Caki2 (cell line): ENCODE results near the gene GPR3. TPM values are rescaled to one million over a fixed set of nuclear protein-coding genes. Genes with fewer than 3 reads are reported as not detected.
"Not testable (repeated sequence)": the region's sequence is repeated elsewhere in the genome, so short reads cannot be mapped to it uniquely, and the experiment has no call there.

ENCODE experiments used
- DNase-seq: peaks from one replicate; pipeline ENCODE4 v3.0.0-alpha.2; 2015; ENCODE audit warnings: low read depth
- in situ Hi-C: cut with HindIII; loops from 2 replicates; pipeline ENCODE4 v1.10.0; 2016; ENCODE audit warnings: low sequenced_read_pairs, low pct_unique_long_range_greater_than_20kb, mixed read lengths
- total RNA-seq: library from RNA; depleted of rRNA; stranded (reverse); fragments of >200 nt; shearing (Covaris generic); gene quantifications from 2 replicates; pipeline ENCODE4 v1.2.3, GENCODE V29; 2014; ENCODE audit warnings: low replicate concordance

The GPR3 gene
- total RNA-seq, 1 experiment from 2014 or later: 1.7 TPM

DNA sequence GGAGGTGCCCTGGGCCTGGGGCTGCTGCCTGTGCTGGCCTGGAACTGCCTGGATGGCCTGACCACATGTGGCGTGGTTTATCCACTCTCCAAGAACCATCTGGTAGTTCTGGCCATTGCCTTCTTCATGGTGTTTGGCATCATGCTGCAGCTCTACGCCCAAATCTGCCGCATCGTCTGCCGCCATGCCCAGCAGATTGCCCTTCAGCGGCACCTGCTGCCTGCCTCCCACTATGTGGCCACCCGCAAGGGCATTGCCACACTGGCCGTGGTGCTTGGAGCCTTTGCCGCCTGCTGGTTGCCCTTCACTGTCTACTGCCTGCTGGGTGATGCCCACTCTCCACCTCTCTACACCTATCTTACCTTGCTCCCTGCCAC lies 1.8 kb downstream of the GPR3 start:
- DNase-seq: no peak
- in situ Hi-C loops: no loop called here

GRCh38 chr1:27394925-27395324 lies 2.5 kb downstream of the GPR3 start:
- DNase-seq: no peak
- in situ Hi-C loops: no loop called here

- in situ Hi-C loops: no loop called here
- DNase-seq: peak; percentile 53
Observed at GRCh38 chr1:27395441-27396195, 3.2 kb downstream of the GPR3 start.

DNA sequence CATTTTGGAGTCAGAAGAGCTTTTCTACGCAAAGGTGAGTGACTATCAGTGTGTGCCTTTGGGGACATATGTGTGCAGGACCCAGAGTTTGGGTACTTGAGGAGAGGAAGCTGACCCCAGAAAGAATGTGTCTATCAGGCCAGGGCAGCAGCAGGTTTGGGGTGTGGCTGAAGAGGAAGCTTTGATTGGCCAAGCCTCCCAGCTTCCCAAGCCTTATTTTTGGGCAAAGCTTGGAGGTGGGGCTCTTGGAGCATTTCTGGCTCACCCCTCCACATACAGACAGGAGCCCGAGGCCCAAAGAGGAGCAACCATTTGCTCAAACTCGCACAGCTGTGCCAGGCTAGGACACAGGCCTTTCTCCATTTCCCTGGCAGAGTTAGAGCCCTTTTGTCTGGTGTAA lies 4.7 kb downstream of the GPR3 start:
- in situ Hi-C loops: no loop called here
- no peak for DNase-seq

GRCh38 chr1:27397749-27398148 lies 5.3 kb downstream of the GPR3 start:
- no peak for DNase-seq
- in situ Hi-C loops: no loop called here

DNA sequence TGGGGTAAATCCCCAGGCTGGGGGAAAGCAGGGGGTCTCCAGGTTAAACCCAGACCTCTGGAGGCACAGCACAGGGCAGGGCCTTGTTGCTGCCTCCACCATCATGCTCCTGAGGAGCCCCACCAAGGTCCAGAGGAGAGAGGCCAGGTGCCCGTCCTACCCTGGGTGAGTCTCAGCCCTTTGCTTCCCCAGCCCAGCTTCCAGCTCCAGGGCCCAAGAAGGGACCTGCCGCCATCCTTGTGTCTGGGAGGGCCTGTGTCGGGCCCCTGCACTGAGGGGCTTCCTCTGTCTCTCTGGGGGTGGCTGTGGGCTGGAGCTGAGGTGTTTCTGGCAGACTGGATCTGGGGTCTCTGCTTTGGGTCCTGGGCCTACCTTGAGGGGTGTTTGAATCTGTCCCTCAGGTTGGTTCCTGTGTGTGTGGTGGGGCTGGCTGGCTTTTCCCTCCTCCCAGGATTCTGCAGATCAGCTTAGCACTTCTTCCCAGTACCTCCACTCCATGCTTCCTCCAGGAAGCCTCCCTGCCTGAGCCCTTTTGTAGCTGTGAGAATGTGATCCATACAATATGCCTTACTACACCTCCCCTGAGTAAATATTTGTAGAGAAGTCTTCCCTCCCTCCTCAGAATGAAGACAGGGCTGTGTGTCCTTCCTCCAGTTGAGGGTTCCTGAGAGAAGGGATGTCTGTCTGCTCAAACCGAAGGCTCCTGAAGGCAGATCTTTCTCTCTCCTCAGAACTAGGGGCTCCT lies 6.2 kb downstream of the GPR3 start:
- in situ Hi-C loops: no loop called here
- DNase-seq: no peak

DNA sequence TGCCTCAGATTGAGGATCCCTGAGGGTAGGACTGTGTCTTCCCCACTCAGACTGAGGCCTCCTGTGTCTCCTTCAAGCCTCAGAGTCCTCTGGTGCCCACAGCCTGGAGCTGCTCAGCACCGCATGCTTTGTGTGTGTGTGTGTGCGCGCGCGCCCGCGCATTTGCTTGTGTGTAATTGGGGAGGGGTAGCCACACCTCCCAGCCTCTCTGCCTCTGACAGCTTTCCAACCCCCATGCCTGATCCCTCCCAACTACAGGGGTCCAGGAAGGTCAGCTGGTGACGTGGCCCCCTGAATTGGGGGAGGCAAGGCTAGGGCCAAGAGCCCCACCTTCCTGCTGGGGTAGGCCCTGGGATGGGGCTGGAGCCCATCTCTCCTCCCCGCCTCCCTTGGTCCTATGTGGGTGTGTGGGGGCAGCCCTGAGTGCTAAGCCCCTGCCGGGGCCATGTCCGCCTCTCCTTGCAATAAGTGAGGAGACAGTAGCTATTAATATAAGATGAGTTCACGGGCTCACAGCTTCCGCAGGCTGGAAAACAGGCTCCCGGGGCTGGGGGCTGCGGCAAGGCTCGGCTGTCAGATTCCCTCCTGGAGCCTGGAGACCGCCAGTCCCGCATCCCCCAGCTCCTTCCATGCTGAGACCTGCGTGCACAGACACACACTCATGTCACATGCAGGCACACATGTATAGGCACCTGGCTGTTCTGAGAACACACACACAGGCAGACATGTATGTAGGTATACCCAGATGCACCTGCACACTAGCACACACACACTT lies 7.0 kb downstream of the GPR3 start:
- no peak for DNase-seq
- in situ Hi-C loops: no loop called here

GRCh38 chr1:27400082-27400962 lies 7.9 kb downstream of the GPR3 start:
- in situ Hi-C loops: no loop called here
- DNase-seq: no peak

DNA sequence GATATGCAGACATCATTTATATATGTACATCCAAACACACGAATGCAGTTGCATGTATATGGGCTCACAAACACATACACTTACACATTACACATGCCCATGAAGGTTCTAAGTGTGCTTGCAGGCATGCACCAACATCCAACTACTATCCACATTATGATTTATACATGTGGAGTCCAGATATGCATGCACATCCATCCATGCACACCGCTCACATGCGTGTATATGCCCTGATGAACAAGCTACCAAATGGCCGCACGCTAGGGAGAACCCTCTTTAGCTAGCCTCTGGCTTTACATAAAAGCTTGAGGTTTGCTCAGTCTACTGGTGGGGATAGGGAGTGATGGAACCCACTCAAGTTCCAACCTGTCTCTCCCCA lies 8.5 kb downstream of the GPR3 start:
- in situ Hi-C loops: no loop called here
- DNase-seq: no peak

GRCh38 chr1:27402349-27402754 lies 9.9 kb downstream of the GPR3 start:
- in situ Hi-C loops: no loop called here
- peak; percentile 39 for DNase-seq

DNA sequence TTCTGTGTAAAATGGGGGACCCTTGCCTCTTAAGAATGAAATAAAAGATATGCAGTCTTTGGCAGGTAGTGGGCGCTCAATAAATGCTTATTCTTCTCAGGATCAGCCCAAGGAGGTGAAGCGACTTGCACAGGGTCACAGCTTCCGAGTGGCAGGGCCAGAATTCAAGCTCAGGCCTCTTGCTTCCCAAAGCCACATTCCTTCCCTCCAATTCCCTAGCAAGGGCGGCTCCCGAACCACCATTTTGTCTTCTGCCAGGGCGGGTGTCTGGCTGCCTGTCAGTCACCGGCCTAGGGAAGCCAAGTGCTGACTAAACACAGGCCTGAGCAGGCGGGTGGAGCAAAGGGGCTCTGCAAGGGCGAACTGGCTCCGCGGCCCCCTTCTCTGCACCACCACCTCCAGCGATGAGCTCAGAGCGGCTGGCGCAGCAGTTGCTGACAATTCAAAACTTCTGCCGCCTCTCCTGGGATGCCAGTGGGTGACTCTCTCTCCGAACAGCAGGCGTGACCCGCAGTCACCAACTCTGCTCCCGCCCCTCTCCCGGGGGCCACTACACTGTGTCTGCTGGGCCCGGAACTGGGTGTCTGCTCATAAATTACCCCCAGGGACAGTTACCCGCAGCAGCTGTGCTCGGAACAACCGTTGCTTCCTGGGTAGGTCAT lies 10.8 kb downstream of the GPR3 start:
- no peak for DNase-seq

DNA sequence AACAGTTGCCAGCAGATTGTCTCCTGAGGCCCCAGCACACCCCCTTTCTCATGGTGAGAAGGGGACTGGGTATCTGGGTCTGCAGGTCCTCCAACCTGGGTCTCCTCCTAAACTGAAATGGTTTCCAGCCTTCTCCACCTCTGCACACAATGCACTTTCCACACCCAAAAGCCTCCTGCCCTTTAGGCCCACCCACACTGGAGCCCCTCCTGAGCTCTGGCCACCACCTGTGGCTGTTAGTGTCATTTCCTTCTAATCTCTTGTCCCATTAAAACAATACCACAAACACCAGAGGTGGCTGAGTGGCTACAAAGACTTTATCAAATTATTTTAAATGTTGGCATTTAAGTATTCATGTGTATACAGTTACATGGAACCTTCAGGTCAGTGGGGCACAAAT lies 11.5 kb downstream of the GPR3 start:
- DNase-seq: no peak
- in situ Hi-C loops: no loop called here

More for the DNA sequence above, 10.8 kb downstream of the GPR3 start:
- in situ Hi-C loops: no loop called here

- in situ Hi-C loops: no loop called here
- DNase-seq: no peak
Observed at GRCh38 chr1:27405074-27405473, 12.7 kb downstream of the GPR3 start.

DNA sequence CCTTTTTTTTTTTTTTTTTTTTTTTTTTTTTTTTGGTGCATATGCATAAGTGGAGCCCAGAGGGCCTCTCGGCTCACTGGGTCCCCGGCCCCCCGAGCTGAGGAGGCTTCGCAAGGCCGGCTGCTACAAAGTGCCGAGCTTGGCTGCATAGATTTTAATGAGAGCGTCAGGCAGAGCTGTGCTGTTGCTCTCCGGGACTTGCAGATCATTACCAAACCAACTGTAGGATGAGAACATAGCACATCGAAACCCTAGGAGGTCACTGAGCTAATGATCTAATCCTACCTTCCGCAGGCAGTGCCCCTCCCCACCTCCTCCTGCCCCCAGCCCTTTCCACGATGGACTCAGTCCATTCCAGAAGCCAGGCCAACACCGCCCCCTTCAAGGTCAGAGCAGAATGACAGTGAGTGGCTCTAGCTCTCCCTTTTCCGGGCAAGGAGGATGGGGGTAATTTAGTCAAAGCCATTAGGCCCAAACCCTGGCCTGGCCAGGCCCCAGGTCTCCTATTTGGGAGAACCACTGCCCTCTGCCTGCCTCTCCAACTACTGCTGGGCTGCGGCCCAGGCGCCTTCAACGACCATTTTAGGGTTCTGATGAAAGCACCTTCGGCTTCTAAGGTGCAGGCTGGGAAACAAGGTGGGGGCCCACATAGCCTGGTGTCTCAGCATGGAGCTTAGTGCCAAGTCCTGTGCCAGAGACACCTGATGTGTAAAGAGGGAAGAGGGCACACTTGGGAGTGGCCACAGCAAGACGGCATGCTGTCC lies 13.4 kb downstream of the GPR3 start:
- in situ Hi-C loops, DNase-seq: not testable (repeated sequence)

GRCh38 chr1:27406362-27406680 lies 13.9 kb downstream of the GPR3 start:
- in situ Hi-C loops: no loop called here
- DNase-seq: no peak

DNA sequence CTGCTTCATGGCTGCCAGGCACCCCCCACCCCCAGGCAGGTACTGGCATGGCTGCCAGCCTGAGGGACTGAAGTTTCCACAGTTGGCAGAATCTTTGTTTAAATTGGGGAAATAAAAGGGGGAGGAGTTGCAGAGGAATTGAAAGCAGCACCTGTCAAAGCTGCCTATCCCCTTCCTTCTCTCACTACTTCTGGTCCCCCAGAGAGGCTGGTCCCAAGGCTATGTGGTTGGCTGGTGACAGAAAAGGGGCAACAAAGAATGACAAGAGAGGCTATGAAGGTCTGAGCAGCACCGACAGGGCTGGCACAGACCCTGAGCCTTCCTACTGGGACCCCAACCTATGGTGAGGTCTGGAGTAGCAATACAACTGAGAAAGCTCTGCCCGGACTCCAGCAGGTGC lies 14.4 kb downstream of the GPR3 start:
- in situ Hi-C loops, DNase-seq: not testable (repeated sequence)

- DNase-seq: no peak
Observed at GRCh38 chr1:27408151-27408550, 15.7 kb downstream of the GPR3 start.

More at GRCh38 chr1:27408151-27408550, 15.7 kb downstream of the GPR3 start:
- in situ Hi-C loops: no loop called here
